ENCODE results near the gene APOL1.
A peak's percentile ranks its signal among the peaks of the same experiment; 100 is the strongest.

Gene APOL1

DNA sequence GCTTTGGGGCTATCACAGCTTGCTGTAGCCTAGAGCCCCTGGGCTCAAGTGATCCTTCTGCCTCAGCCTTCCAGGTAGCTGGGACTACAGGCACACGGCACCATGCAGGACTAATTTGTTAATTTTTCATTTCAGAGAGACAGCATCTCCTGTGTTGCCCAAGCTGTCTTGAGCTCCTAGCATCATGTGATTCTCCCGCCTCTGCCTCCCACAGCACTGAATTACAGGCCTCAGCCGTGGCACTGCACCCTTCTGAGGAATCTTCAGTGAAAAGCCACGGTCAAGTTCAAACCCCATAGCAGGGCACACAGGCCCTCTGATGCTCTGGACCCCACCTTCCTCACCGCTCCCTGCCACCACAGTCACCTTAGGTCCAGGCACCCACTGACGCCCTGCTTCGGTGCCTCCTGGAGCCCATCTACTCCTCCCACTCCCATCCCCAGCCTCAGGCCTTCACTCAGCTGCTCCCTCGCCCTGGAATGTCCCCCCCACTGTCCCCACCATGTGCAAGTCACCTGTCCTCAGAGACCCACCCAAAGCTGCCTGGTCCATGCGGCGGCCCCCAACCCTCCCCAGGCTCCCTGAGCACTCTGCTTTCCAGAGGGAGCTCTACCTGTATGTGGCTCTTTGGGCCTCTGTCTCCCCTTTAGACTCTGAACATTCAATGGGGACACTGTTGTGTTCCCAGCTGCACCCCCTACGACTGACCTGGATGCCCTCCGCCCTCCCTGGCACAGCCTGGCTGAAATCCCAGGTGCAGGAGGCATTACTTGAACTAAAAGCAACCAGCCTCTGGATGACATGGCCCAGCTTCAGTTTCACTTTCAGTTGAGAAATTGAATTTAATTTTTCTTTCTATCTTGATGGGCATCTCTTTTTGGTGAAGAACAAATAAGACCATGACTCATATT is 15.2 kb upstream of the APOL1 start:
- TF ChIP-seq, protein P1, sequence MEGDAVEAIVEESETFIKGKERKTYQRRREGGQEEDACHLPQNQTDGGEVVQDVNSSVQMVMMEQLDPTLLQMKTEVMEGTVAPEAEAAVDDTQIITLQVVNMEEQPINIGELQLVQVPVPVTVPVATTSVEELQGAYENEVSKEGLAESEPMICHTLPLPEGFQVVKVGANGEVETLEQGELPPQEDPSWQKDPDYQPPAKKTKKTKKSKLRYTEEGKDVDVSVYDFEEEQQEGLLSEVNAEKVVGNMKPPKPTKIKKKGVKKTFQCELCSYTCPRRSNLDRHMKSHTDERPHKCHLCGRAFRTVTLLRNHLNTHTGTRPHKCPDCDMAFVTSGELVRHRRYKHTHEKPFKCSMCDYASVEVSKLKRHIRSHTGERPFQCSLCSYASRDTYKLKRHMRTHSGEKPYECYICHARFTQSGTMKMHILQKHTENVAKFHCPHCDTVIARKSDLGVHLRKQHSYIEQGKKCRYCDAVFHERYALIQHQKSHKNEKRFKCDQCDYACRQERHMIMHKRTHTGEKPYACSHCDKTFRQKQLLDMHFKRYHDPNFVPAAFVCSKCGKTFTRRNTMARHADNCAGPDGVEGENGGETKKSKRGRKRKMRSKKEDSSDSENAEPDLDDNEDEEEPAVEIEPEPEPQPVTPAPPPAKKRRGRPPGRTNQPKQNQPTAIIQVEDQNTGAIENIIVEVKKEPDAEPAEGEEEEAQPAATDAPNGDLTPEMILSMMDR (conservative IDR thresholded peaks at IDR 0.05; ENCODE audit: control insufficient read depth, insufficient read depth, low read depth, low read length): no peak
- H3K4me3 ChIP-seq (ENCODE audit: control insufficient read depth, low read depth, low read length): peak overlapping the region; percentile 83
- peak; percentile 38 for DNase-seq (ENCODE audit: low read depth)

DNA sequence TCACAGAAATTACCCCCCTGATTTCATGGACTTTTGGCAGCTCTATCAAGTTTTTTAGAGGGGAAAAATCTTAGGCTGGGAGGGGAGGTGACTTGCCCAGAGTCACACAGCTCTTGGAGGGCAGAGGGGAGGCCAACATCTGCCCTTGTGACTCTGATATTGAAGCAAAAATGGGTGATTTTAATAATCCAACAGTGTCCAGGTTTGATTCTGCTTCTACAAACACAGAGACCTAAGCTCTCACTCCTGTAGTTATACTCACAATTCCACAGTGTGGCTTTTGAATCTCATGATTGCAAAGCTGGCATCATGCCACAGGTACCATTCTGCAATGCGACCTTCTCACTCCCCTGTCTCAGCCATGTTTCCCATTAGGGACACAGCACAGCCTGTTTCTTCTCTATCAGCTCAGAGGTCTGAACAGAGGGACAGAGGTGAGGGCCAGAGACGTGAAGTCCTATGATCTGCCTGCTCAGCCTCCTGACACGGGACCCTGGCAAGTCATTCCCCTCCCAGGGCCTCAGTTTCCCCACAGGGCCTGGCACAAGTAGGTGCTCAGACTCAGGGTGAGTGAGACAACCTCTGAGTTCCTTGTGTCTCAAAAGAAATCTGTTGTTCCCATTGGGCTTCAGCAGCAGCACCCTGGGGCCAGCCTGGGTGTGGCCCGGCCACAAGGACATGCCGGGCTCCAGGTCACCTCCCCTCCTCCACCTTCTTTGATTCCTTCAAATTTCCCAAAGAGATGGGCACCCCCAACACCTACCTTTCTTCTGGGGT is 14.4 kb upstream of the APOL1 start:
- DNase-seq (ENCODE audit: low read depth): no peak
- peak overlapping the region; percentile 83 for H3K4me3 ChIP-seq (ENCODE audit: control insufficient read depth, low read depth, low read length)
- TF ChIP-seq, protein P1 (conservative IDR thresholded peaks at IDR 0.05; ENCODE audit: control insufficient read depth, insufficient read depth, low read depth, low read length): no peak

DNA sequence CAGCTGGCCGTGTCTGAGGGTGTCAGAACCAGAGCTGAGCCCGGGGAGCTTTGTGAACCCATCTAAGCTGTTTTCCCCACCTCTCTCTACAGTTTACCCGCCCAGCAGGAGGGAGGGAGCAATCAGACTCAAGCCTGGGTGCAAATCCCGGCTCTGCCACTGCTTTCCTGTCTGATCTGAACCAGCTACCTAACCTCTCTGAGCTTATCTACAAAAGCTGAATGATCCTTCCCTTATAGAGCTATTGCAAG is 13.9 kb upstream of the APOL1 start:
- TF ChIP-seq, protein P1 (conservative IDR thresholded peaks at IDR 0.05; ENCODE audit: control insufficient read depth, insufficient read depth, low read depth, low read length): no peak
- no peak for DNase-seq (ENCODE audit: low read depth)
- peak overlapping the region; percentile 83 for H3K4me3 ChIP-seq (ENCODE audit: control insufficient read depth, low read depth, low read length)

DNA sequence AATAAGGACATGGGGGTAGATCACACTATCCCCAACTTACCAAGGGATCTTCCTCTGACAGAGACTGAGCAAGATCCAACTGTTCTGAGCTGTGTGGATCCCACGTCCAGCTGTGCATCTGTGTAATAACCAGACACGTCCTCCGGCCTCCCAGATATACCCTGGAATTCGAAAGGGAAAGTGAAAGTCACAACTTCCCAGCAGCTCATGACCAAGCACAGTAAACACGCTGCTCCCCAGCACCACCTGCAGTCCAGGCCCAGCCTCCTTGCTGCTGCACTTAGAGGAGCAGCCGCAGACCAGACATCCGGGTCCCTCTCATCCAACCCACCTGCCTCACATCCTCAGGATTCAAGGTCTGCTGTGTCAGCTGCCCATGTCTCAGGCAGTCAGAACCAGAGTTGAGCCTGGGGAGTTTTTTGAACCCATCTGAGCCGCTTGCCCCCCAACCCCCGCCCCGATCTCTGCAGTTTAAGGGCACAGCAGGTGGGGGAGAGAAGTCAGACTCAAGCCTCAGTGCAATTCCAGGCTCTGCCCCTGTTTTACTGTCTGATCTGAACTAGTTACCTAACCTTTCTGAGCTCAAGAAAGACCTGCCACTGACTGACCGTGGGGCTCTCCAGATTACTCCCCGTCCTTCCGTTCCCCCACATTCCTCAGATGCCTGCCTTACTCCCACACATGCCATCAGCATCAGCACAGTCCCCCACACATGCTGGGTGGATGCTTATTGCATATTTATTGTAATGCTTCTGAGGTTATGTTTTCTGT is 13.3 kb upstream of the APOL1 start, which contains the start of gene APOL2:
TSS of gene APOL2 (minus strand) at position 127 of the 771 bp plus-strand sequence. CDS start 6,365 bp downstream, outside the sequence.
- peak within 1 kb of the TSS; percentile 83 for H3K4me3 ChIP-seq (ENCODE audit: control insufficient read depth, low read depth, low read length)
- TF ChIP-seq, protein P1 (conservative IDR thresholded peaks at IDR 0.05; ENCODE audit: control insufficient read depth, insufficient read depth, low read depth, low read length): peak; percentile 71
- DNase-seq (ENCODE audit: low read depth): peak; percentile 93

DNA sequence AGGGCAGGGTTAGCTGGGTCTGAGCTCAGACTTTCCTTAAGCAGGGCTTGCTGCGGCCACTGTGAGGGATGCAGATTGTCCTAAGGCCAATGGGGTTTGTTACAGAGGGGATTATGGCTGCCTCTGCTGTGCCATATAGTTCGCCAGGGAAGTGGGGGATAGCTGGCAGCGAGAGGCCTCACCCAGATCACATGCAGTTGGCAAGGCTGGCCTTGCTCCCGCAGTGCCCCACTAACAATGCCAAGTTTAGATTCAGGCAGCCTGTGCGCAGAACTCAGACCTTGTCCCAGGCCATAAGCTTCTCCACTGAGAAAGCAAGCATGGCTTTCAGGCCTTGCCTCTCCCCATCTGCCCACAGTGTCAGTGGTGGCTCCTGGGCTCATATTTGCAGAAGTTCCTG is 8.9 kb upstream of the APOL1 start:
- TF ChIP-seq, protein P1 (conservative IDR thresholded peaks at IDR 0.05; ENCODE audit: control insufficient read depth, insufficient read depth, low read depth, low read length): no peak
- DNase-seq (ENCODE audit: low read depth): no peak

More for the DNA sequence above, 8.9 kb upstream of the APOL1 start:
- no peak overlapping the region for H3K4me3 ChIP-seq (ENCODE audit: control insufficient read depth, low read depth, low read length)
